H1 (cell line): ENCODE data around the gene LRPAP1. TPM values are rescaled to one million over a fixed set of nuclear protein-coding genes. Genes with fewer than 3 reads are reported as not detected.

Experiments used
- ASH2L ChIP-seq: fragments of 200-600, 300-600 bp; sonication (generic); IDR thresholded peaks from one replicate; pipeline ENCODE4 v1.7.1; 2017; ENCODE audit warnings: low read length
- BCL11A ChIP-seq, 2 experiments: IDR thresholded peaks; one replicate each; pipeline ENCODE4 v1.6.1; 2011; ENCODE audit warnings: low read depth in 2 of 2, low read length in 2 of 2, mild to moderate bottlenecking in 2 of 2
- CBX8 ChIP-seq: fragments of 300-800, 300-1000 bp; sonication (generic); IDR thresholded peaks from 2 replicates; pipeline ENCODE4 v1.7.1; 2016; ENCODE audit warnings: low read depth, low read length, borderline replicate concordance
- EGR1 ChIP-seq: IDR thresholded peaks from 2 replicates; pipeline ENCODE4 v1.6.1; 2011; ENCODE audit warnings: low read depth, low read length, borderline replicate concordance
- EP300 ChIP-seq, 2 experiments: IDR thresholded peaks; 1 replicate in 1 of 2; 2 replicates in 1 of 2; pipeline ENCODE4 v1.6.1; 2011 to 2012; ENCODE audit warnings: low read depth in 2 of 2, low read length in 2 of 2, mild to moderate bottlenecking in 2 of 2, borderline replicate concordance in 1 of 2, inconsistent platforms in 1 of 2, moderate library complexity in 1 of 2
- JUN ChIP-seq: IDR thresholded peaks from 2 replicates; pipeline ENCODE4 v1.6.1; 2011; ENCODE audit warnings: low read depth, mild to moderate bottlenecking, improper control_type of control experiment, low read length
- JUND ChIP-seq: IDR thresholded peaks from 2 replicates; pipeline ENCODE4 v1.6.1; 2011; ENCODE audit warnings: mild to moderate bottlenecking, improper control_type of control experiment, low read length
- POLR2AphosphoS5 ChIP-seq: IDR thresholded peaks from 2 replicates; pipeline ENCODE4 v1.6.1; 2011; ENCODE audit warnings: low read depth, low read length
- TAF1 ChIP-seq: IDR thresholded peaks from 2 replicates; pipeline ENCODE4 v1.6.1; 2011; ENCODE audit warnings: mild to moderate bottlenecking, low read depth, low read length
- YY1 ChIP-seq: IDR thresholded peaks from 2 replicates; pipeline ENCODE4 v1.6.1; 2011; ENCODE audit warnings: low read depth, mild to moderate bottlenecking, low read length
- polyA plus RNA-seq, 7 experiments: library from polyadenylated mRNA; depleted of rRNA in 3 of 7; stranded (reverse) in 5 of 7; unstranded in 2 of 7; fragments of >200 nt in 5 of 7; fragments of 200-250 nt in 2 of 7; gene quantifications; 1 replicate in 5 of 7; 2 replicates in 1 of 7; 4 replicates in 1 of 7; pipeline versions ENCODE4 v1.2.1 to v1.2.3, GENCODE V29; 2011 to 2013; ENCODE audit warnings: missing spikeins in 2 of 7, mixed read lengths in 2 of 7
- total RNA-seq: library from RNA; stranded (reverse); fragmentation: NEBNext Ultra II Directional; extraction: Animal tissue kit (Norgen Biotek cat#: 25700); gene quantifications from 2 replicates; pipeline ENCODE4 v1.2.1, GENCODE V29; 2021
- TF ChIP-seq, protein P1 (sequence below): fragments of 300-600 bp; sonication (generic); IDR thresholded peaks from 2 replicates; pipeline ENCODE4 v1.7.1; 2012; ENCODE audit warnings: low read length, moderate library complexity, mild to moderate bottlenecking, inconsistent platforms; ENCODE audit not compliant: insufficient replicate concordance

LRPAP1 gene
- total and polyA plus RNA-seq, 2 of the 8 experiments (the other 6 are each of a cell fraction or from before 2014, with no cell fraction given) = 31.1 to 101 TPM

DNA sequence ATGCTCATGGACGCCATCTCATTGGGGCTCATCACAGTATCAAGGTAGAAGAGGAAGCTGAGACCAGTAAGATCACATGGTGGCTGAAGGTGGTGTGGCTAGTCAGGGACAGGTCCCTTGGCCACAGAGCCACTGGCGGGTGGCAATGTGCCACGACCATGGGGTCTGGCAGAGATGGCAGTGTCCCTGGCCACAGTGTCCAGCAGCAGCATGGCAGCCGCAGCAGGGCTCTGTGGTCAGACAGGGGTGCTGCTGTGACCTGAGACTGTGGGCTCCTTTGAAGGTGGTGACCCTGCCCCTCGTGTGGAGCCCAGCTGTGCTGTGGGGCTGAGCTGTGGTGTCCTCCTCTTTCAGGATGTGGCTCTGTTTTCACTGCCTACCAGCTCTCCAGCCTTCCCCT lies 71.3 kb downstream of the LRPAP1 start (continued):
- TF ChIP-seq, protein P1, sequence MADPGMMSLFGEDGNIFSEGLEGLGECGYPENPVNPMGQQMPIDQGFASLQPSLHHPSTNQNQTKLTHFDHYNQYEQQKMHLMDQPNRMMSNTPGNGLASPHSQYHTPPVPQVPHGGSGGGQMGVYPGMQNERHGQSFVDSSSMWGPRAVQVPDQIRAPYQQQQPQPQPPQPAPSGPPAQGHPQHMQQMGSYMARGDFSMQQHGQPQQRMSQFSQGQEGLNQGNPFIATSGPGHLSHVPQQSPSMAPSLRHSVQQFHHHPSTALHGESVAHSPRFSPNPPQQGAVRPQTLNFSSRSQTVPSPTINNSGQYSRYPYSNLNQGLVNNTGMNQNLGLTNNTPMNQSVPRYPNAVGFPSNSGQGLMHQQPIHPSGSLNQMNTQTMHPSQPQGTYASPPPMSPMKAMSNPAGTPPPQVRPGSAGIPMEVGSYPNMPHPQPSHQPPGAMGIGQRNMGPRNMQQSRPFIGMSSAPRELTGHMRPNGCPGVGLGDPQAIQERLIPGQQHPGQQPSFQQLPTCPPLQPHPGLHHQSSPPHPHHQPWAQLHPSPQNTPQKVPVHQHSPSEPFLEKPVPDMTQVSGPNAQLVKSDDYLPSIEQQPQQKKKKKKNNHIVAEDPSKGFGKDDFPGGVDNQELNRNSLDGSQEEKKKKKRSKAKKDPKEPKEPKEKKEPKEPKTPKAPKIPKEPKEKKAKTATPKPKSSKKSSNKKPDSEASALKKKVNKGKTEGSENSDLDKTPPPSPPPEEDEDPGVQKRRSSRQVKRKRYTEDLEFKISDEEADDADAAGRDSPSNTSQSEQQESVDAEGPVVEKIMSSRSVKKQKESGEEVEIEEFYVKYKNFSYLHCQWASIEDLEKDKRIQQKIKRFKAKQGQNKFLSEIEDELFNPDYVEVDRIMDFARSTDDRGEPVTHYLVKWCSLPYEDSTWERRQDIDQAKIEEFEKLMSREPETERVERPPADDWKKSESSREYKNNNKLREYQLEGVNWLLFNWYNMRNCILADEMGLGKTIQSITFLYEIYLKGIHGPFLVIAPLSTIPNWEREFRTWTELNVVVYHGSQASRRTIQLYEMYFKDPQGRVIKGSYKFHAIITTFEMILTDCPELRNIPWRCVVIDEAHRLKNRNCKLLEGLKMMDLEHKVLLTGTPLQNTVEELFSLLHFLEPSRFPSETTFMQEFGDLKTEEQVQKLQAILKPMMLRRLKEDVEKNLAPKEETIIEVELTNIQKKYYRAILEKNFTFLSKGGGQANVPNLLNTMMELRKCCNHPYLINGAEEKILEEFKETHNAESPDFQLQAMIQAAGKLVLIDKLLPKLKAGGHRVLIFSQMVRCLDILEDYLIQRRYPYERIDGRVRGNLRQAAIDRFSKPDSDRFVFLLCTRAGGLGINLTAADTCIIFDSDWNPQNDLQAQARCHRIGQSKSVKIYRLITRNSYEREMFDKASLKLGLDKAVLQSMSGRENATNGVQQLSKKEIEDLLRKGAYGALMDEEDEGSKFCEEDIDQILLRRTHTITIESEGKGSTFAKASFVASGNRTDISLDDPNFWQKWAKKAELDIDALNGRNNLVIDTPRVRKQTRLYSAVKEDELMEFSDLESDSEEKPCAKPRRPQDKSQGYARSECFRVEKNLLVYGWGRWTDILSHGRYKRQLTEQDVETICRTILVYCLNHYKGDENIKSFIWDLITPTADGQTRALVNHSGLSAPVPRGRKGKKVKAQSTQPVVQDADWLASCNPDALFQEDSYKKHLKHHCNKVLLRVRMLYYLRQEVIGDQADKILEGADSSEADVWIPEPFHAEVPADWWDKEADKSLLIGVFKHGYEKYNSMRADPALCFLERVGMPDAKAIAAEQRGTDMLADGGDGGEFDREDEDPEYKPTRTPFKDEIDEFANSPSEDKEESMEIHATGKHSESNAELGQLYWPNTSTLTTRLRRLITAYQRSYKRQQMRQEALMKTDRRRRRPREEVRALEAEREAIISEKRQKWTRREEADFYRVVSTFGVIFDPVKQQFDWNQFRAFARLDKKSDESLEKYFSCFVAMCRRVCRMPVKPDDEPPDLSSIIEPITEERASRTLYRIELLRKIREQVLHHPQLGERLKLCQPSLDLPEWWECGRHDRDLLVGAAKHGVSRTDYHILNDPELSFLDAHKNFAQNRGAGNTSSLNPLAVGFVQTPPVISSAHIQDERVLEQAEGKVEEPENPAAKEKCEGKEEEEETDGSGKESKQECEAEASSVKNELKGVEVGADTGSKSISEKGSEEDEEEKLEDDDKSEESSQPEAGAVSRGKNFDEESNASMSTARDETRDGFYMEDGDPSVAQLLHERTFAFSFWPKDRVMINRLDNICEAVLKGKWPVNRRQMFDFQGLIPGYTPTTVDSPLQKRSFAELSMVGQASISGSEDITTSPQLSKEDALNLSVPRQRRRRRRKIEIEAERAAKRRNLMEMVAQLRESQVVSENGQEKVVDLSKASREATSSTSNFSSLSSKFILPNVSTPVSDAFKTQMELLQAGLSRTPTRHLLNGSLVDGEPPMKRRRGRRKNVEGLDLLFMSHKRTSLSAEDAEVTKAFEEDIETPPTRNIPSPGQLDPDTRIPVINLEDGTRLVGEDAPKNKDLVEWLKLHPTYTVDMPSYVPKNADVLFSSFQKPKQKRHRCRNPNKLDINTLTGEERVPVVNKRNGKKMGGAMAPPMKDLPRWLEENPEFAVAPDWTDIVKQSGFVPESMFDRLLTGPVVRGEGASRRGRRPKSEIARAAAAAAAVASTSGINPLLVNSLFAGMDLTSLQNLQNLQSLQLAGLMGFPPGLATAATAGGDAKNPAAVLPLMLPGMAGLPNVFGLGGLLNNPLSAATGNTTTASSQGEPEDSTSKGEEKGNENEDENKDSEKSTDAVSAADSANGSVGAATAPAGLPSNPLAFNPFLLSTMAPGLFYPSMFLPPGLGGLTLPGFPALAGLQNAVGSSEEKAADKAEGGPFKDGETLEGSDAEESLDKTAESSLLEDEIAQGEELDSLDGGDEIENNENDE = no peak
- TF ChIP-seq CBX8 (no peak), BCL11A (IDR thresholded peaks at IDR 0.05; ENCODE audit: low read depth in 2 of 2, low read length in 2 of 2) (no peak), ASH2L (no peak), EGR1 (no peak), JUN (no peak), POLR2AphosphoS5 (no peak), YY1 (no peak), TAF1 (no peak), JUND (no peak), EP300 (IDR thresholded peaks at IDR 0.05; ENCODE audit: borderline replicate concordance in 1 of 2, low read depth in 2 of 2, low read length in 2 of 2) (no peak)
